ENCODE results near the gene SYT17.

Gene SYT17, protein sequence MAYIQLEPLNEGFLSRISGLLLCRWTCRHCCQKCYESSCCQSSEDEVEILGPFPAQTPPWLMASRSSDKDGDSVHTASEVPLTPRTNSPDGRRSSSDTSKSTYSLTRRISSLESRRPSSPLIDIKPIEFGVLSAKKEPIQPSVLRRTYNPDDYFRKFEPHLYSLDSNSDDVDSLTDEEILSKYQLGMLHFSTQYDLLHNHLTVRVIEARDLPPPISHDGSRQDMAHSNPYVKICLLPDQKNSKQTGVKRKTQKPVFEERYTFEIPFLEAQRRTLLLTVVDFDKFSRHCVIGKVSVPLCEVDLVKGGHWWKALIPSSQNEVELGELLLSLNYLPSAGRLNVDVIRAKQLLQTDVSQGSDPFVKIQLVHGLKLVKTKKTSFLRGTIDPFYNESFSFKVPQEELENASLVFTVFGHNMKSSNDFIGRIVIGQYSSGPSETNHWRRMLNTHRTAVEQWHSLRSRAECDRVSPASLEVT

DNA sequence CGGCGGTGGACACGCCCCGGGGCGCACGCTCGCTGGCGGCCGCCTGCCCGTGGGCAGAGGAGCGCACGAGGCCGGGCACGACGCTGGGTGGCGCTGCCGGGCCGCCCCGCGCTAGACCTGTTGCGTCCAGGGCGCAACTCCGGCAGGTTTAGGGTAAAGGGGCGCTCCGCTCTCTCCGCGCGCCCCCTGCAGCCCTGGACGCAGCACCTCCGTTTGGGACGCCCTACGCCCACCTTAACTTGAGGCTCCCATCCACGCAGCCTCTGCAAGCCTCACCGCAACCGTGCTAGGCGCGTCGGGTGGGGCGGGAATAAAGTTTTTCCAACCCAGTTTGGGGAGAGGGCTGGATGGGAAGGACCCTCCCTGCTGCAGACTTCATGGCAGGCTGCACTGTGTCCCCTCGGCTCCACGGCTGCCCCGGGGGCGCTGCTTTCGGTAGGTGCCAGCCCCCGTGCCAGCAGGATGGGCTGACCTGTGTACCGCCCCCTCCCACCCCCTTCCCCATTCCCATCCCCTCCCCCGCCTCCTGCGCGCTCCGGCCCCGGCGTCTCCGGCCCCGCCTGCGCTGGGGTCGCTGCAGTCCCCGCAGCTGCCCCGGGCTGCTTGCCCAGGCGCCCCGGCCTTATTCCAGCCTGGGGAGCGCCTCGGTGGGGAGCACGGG, at the start of gene SYT17:
TSS of gene SYT17 (plus strand) at position 531 of the 661 bp plus-strand sequence. CDS start 407 bp downstream, outside the sequence.
- DNase-seq (ENCODE audit: low read depth) = peak; percentile 36

DNA sequence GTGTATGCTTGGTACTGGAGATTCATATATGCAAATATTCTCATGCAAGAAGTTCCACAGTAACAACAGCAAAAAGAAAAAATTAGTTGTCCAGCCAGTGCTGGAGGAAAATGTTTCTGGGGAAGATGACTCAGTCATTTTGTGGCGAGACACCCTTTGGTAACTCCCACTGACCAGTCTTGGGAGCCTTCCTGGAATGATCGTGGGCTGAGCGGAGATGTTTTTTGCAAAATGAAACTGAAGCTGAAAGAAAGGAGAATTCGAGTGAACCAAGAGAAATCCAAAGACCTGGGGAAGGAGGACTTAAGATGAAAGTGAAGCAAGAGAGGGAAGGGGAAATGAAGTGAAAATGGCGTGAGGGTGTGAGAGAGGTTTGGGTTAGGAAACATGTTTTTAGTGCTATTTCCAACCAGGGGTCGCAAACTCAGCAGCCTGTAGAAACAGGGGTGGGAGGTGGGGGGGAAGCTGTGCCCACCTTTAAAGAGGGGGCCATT, 49.1 kb upstream of the SYT17 start:
- DNase-seq (ENCODE audit: low read depth) = peak; percentile 88

DNA sequence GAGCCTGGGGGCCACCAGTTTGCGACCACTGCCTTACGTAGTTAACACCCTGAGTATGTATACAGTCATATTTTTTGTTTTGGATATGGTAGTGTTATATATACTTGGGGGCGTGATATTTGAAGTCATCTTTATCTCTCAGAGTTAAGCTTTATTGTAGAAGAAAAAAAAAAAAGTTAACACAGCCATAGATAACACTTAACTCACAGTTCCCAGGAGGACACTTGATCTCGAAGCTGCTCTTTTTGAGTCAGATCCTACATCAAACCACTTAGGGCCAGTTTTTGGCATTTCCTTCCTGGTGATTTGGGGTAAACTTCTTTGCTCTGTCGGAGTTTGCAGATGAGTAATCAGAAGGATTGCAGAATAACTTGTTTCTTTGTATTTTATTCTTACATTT, 48.5 kb upstream of the SYT17 start:
- DNase-seq (ENCODE audit: low read depth) = peak; percentile 87

DNA sequence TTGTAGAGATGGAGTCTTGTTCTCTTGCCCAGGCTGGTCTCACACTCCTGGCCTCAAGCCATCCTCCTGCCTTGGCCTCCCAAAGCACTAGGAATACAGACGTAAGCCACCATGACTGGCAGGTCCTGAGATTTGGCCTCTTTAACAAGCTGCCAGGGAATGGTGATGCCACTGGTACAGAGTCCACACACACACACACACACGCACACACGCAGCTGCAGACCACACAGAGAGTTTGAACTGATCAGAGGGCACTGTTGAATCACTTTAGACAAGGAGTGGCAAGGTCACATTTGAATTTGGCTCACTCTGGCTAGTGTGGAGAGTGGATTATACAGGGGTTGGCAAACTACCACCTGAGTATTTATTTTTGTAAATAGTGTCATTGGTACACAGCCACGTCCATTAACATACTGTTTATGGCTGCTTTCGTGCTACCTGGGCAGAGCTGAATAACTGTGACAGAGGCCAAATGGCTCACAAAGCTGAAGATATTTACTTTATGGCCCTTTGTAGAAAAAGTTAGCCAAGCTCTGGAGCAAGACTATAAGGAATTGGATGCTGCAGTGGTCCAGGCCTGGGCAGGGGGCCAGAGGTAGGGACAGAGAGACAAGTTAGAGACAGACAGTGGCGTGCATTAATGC, 44.4 kb upstream of the SYT17 start:
- DNase-seq (ENCODE audit: low read depth) = peak; percentile 23

DNA sequence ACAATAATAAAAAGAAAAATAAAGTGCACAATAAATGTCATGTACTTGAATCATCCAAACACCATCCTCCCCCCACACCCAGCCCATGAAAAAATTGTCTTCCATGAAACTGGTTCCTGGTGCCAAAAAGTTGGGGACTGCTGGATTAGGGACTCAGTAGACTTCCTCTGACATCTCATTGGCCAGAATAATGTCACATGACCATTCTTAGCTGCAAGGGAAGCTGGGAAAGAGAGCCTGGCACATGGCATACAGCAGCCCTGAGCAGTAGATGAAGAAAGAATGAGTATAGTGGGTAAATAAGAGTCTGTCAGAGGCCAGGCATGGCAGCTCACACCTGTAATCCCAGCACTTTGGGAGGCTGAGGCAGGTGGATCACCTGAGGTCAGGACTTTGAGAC, 41.7 kb upstream of the SYT17 start:
- DNase-seq (ENCODE audit: low read depth) = no peak

DNA sequence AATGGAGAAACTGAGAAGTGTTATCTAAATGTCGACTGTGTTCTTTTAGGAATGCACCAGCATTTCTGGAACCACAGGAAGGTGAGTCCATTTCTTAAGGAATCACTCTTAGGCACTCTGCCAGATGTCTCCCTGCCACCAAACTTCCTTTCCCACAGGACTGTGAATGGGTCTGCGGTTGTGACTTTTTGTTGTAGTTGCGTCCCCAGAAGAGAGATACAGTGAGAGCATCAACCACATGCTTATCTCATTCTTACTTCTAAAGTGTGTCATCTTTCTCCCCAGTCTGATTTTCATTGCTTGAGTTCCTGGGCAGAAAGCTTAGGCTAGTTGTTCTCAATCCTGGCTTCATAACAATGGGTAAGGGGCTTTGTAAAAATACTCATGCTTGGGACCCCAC, 40.8 kb upstream of the SYT17 start:
- no peak for DNase-seq (ENCODE audit: low read depth)

DNA sequence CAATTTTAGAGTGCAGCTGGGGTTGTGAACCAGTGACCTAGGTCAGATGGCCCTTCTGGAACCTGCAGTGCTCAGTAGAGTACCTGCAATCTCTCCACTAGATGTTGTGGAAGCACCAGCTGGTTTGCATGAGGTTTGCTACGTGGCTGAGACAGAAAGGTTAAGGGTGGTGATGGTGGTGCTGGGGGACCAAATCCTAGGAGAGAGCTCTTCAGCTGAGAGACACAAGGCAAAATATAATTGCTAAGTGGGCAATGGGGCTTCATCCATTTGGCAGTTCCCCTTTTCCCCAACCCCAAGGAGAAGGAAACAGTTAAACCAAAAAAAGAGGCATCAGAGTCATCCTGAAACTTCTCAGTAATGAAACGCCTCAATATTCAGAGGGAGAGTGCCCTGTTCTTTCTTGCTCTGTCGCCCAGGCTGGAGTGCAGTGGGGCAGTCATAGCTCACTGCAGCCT, 40.3 kb upstream of the SYT17 start:
- DNase-seq (ENCODE audit: low read depth) = no peak

DNA sequence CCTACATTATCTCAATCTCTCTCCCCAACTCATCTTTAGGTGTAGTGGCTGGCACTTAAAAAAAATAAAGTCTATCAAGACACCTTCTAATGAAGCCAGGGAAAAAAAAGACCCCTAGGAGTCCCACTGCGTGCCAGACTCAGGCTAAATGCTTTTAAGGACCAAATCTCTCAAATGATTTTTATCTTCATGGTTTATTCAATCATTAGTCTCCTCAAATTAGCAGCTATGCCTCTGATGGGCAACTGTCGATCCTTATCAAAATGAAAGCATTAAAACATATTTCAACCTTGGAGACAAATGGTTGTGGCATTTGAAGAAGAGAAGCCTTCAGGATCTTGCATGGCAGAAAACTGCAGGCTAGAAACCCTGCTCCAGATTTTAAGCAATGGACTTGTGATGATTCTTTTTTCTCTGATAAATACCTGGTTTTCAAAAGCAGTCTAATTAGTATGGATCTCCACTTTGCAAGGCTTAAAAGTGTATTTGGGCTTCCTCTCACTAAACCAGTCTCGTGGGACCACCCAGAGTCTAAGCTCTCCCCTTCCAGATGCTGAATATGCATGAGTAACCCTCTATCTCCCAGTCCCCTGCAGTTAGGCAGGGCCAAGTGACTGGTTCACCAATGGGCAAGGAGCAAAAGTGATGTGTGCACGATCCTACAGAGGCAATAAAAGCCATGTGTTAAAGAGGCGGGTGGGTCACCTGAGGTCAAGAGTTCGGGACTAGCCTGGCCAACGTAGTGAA, 39.4 kb upstream of the SYT17 start:
- DNase-seq (ENCODE audit: low read depth) = no peak

DNA sequence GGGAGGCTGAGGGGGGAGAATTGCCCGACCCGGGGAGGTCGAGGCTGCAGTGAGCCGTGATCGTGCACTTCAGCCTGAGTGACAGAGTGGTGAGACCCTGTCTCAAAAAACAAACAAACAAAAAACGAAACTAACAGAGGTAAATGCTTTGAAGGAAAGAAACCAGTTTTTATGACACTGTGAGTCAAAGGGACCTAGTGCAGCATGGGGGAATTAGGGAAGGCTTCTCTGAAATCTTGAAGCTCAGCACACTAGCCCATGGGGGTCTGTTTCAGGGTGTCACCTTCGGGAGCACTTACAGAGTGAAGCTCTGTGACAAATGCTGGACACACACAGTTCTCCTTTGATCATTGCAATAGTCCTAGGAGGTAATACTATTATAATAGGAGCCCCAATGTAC, 37.7 kb upstream of the SYT17 start:
- no peak for DNase-seq (ENCODE audit: low read depth)

DNA sequence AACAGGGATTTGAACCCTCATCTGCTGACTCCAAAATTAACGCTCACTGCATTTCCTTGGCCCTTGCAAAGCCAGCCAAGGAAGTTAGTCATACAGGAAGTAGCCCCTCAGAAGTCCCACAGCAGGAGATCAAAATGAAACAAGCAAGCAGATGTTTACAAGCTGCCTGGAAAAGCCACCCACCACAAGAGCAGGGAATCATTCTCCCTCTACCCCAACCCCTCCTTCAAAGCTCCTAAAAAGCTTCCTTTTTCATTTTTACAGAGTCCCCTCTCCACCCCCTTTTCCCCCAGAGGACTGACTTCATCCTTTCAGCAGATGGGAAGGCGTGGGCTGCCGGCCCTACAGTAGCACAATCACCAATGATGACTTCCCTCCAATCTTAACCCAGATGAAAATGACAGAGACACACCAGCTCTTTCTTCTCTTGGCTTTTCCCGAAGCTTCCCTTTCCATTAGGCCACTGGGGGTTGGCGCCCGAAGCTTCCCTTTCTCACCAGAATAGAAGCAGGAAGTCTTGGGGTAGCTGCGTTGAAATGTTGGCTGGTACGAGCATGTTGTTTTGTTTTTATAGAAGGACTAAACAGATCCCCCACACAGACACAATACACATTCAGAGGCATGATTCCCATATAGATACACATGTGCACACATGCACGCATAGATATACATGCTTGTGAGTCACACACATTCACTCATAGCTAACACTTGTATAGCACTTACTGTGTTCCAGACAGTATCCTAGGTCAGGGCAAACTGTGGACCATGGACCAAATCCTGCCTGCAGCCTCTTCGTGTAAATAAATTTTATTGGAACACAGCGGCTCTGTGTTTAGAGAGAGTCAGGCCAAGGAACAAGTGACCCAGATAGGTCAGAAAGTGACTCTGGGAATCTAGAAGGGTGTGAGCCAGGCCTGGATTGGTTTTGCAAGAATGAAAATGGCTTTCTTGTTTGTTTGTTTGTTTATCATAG, 36.9 kb upstream of the SYT17 start:
- peak; percentile 45 for DNase-seq (ENCODE audit: low read depth)

DNA sequence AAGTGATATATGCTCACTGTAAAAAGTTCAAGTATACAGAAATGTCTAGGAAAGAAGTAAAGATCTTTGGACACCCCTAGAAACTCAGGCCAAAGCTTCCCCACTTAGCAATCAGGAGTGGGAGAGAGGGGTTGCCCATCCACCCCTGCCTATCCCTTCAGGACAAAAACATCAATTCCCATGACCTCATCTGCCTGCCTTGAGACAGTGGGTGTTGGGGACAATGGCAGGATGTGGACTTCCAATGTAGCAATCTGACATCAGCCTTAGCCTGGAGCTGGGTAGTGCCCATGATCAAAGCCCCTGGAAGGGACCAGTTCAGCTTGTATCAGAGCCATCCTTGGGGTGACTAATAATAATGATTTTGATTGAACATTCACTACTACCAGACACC, 36.2 kb upstream of the SYT17 start:
- no peak for DNase-seq (ENCODE audit: low read depth)

DNA sequence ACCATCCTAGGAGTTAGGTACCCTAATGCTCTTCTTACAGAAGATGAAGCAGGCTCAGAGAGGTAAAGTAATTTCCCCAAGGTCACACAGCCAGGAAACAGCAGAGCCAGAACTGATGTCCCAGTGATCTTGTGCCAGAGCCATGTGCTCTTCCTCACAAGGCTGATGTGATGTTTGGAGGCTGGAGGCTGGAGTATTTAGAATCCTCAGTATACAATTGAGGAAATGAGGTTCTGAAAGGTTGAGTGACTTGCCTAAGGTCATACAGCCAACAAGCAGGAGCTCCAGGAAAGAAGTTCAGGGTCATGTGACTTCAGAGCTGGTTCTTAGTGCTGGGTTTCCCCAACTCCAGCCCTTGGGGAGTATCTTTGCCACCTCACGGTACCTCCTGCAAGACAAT, 35.8 kb upstream of the SYT17 start:
- DNase-seq (ENCODE audit: low read depth) = no peak

DNA sequence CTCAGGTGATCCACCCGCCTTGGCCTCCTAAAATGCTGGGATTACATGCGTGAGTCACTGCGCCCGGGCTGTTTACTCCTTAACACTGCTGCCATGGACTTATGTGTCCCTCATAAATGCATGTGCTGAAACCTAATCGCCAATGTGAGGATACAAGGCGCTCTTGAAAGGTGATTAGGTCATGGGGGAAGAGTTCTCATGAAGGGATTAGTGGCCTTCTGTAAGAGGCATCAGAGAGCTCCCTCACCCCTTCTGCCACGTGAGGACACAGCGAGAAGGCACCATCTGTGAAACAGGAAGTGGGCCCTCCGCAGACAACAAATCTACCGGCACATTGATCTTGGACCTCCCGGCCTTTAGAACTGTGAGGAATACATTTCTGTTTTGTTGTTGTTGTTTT, 35.1 kb upstream of the SYT17 start:
- no peak for DNase-seq (ENCODE audit: low read depth)

DNA sequence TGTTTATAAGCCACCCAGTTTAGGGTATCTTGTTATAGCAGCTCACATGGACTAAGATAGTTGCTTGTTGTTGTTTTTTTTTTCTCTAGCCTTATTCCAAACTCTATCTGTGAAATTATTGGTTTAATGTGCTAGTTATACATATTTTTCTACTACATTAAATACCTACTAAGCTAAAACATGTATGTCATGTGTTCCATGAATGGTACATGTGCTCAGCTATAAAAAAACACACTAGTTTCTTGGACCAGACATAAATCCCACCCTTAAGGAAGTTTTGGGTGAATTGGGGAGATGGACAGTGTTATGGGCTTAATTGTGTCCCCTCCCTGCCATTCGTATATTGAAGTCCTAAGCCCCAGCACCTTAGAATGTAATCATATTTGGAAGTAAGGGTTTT, 34.4 kb upstream of the SYT17 start:
- no peak for DNase-seq (ENCODE audit: low read depth)

DNA sequence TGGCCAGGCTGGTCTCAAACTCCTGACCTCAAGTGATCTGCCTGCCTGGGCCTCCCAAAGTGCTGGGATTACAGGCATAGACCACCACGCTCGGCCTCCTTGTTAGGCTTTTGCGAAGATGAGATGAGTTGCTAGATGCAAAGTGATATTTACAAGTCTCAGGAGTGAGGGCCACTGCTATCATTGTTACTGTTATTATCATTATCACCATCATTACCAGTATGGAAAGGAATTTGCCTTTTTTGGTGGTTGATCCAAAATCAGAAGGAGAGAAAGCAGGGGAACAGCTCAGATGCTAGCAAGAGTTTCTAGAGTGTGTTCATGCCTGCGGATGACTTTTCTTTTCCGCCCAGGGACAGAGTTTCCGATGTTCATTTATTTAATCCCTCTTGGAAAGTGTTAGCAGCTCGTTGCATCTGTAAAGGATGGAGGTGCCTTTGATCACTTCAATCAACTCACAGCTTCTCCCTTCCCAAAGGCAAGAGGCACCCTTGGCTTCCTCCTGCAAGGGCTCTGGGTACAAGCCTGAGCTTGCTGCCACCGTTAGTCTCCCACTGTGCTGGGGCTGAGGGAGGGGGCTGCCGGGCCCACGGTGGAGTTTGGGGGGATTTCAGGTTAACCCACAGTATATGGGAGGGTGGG, 32.7 kb upstream of the SYT17 start:
- no peak for DNase-seq (ENCODE audit: low read depth)

DNA sequence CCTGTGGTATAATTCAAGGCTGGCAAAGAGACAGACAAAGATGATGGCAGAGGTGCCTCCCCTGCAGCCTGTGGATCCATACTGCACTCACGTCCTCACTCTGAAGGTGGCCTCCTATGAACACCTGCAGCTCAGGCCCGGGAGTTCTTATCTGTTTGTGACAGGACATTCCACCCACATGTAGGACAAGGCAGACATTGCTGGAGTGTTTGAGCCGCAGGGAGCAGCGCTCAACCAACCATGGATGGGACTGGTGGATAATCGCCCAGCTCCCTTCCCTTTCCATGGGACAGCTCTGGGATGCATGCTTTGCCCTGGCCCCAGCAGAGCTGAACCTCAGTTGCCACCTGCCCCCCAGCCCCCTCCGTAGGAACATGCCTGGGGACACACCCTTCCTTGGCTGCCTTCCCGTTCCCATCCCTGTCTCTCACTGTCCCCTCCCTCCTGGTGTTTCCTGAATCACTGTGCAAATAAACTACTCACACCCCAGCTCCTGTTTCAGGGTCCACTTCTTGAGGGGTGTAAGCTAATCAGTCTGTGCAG, 32.1 kb upstream of the SYT17 start:
- DNase-seq (ENCODE audit: low read depth) = no peak

DNA sequence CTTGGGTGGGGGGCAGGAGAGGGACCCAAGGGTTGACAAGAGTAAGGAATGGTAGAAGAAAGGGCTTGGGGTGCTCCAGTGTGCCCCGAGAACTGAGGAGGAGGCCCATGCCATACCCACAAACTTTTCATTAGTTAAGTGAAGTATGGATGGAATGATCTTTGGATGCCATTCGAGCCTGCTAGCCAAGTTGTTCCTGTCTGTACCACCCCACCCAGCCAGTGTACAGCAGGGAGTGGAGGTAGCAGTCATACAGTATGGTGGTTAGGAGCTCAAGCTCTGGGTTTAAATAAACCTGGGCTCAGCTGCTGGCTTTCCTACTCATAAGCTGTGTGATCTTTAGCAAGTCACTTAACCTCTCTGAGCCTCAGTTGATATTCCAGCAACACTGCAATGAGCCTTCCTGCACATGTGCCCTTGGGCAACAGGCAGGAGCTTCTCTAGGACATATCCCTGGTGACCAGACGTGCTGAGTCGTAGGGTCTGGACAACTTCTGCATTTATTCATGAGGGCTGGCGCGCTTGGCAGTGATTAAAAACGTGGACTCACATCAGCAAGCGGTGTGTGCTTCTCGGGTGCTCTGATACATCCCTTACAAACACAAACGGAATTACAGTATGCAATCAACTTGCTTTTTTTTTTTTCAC, 31.4 kb upstream of the SYT17 start:
- DNase-seq (ENCODE audit: low read depth) = peak; percentile 46

DNA sequence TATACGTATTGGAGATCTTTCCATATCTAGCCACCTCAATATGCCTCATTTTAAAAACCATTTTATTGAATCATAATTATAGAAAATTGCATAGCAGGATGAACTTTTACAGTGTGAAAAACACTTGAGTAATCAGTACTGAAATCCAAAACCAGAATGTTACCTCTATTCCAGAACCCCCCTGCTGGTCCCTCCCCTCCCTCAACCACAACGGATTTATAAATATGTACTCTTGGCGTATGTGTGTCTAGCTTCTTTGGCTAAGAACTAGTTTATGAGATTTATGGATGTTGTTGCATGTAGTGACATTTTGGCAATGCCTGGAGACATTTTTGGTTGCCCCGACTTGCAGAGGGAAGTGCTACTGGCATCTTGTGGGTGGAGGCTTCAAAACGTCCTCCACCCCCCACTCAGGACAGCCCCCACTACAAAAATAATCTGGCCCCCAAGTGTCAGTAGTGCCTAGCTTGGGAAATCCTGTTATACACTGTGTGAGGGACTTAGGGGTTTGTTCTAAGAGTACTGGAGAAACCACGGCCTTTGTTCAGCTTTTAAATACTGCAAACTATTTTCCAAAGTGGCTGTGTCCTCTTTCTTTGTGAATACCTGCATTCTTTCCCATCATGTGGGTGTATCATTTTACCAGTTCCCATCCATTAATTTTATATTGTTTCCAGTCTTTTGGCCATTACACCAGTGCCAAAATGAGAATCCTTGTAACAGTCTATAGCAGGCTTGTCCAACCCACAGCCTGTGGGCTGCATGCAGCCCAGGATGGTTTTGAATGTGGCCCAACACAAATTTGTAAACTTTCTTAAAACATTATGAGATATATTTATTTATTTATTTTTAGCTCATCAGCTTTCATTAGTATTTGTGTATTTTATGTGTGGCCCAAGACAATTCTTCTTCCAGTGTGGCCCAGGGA, 30.6 kb upstream of the SYT17 start:
- peak; percentile 62 for DNase-seq (ENCODE audit: low read depth)
